CD4-positive, alpha-beta T cell treated with Interleukin-6 at 100 ng/mL for 8 hours (primary cell): ENCODE results near the gene PLCL1.

Source experiments
- DNase-seq: peaks from one replicate; pipeline ENCODE4 v3.0.0-alpha.2; 2020; ENCODE audit warnings: mixed read lengths, low spot score

Gene PLCL1

DNA sequence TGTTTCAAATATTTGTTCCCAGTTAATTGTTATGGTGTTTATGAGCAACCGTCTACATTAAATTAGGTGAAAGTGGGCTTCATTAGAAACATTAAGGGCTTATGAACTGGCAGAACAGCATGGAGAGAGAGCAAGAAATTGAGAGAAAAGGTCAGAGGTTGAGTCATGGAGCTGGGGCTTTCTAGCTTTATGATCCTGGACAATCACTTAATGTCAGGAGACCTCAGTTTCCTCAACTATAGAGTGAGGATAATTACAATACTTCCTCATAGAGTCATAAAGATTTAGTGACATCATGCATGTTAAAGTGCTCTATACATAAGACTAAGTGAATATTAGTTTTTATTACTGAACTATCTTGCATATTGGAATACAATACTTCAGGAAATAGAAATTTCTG is 83.9 kb downstream of the PLCL1 start:
- no peak for DNase-seq

DNA sequence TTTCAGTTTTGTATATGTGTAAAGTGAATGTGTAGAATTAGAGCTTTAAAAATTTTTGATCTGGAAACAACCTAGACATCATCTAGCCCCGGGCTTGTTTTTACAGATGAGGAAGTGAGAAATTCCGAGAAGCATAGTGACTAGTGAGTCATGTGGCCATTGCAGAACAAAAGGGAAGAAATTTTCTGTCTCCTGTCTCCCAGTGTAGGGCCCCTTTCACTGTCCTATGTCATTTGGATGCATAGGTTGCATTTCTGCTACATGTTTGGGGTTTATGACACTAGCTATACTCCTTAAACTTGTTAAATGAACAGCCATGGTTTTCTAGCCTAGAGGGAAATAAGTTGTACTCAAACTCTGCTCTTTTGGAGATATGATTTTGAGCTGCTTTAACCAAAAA is 84.6 kb downstream of the PLCL1 start:
- DNase-seq: peak; percentile 63

DNA sequence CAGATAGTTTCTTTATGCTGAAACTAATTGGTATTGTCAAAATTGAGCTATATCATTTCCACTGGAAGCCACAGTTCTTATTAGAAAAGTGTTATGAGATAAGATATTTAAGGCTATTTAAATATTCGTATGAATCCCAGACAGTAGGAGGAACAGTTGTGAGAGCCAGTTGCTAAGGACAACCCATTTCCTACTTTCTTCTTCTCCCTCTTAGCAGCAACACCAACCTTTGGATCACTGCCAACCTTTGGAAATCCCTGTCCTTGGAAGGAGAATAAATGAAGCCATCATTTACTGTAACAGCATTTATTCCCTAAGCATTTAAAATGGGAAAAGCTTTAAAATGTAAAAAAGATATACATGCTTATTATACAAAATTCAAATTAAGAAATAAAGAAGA is 85.8 kb downstream of the PLCL1 start:
- DNase-seq: no peak

DNA sequence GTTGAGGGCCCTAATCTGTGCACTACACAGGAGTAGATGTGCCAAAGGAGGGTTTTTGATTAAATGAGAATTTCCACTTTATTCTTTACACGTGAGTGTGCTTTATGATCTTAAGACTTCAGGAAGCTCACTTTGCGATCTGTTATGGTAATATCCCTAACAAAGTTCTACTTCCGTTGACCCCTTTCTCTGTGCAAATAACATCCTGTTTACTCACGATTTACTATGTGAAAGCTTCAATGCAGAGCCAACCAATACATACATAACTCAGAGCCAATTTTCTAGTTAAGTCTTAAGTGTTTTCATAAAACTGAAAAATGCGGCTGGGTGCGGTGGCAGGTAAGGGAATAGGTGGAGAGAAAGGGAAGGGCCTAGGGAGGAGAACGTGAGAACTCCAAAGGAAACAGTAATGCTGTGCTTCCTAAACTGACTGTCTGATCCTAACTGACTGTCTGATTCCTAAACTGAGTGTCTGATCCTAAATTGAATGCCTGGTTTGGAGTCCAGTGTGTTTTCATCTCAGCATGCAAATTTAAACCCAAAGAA is 87.6 kb downstream of the PLCL1 start:
- peak; percentile 46 for DNase-seq

DNA sequence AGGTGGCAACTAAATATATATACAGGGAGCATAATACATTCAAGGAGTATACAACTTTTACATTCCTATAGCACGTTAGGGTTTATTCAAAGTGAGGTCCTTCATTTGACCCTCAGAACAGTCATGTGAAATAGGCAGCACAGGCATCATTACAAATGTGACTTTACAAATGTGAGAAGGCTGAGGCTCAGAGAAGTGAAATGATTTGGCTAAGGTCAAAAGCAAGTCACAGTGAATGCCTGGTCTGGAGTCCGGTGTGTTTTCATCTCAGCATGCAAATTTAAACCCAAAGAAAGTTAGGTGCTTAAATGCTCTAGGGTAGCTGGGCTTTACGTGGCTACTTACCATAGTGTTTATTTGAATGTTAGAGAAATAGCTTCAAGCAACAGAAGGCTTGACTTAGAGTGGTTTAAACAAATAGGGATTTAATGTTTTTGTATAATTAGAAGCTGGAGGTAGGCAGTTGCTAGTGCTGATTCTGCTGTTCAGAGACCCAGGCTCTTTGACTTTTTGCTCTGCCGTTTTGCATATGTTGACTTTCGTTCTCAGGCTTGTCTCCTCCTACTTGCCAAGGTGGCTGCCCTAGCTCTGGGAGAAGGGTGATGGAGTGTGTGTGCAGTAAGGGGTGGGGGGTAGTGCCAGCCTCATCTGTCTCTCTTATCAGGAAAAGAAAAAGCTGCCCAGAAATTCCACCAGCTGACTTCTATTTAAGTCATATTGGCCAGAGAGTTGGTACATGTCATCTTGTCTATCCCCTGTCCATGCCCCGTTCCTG is 89.2 kb downstream of the PLCL1 start:
- DNase-seq: peak; percentile 14

DNA sequence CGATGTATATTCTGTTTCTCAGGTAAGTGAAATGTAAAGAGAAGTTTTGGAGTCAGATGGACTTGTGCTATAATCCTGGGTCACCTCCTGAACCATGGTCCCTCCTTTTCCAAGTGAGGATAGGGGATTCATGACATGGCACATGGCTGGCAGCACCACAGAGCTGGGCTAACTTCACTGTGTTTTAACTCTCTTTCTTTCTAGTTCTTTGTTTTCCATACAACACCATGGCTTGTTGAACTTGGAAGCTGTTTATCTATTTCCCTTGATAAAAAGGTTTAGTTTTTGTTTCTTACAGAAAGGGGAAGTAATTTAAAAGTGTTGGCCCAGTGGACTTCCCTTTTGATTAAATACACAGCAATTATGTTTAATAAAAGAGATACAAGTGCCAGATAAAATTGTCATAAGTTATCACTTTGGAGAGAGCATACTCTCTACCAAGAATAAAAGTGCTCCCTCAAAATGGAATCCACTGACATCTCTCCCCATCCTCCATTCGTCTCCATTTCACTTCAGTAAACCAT is 90.4 kb downstream of the PLCL1 start:
- DNase-seq: no peak

DNA sequence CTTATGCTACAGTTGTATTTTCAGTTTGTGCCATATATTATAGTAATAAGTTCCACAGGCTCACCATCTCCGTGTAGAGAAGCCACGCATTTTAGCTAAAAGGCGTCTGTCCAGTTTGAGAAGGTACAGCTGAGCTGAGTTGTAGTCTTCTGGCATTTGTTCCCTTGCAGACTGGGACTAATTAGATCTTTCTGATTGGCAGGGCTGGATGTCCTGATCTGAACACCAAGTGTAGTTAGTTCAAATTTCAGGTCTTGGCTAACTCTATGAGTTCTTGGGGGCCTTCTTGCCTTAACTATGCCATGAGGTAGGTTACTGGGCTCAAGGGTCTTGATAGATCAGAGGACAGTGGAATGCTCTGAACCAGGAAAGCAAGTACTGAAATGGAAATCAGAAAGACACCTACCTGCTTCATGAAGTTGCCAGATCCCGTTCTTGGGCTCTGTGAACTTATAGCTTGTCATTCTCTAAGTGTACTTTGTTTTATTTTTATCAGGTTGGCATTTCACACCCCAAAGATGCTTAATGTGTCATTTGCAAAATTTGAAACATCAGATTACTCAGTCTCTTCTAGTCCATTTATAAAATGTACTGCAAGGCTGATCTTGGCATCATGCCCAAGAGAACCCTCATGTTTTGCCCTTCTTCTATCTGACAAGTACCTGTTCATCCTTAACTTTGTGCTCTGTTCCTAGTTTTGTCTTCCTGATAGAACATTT is 93.7 kb downstream of the PLCL1 start:
- no peak for DNase-seq

DNA sequence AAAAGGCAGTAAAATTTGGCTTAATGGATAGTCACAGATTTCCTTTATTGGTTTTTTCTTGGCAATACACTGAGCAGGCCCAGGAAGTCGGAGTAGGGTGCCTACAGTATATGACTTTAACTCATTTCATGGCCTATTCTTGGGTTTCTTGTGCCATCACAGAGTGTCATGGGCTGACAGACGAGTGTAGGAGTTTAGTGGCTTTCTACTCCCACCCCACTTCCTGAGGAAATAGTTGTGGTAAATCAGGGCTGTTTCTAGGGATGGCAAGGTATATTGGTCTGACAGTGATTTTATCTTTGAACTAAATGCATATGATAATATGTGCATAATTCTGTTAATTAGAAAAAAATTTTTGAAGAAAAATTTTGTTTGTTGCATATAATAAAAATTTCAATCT is 100.1 kb downstream of the PLCL1 start:
- DNase-seq: peak; percentile 58

DNA sequence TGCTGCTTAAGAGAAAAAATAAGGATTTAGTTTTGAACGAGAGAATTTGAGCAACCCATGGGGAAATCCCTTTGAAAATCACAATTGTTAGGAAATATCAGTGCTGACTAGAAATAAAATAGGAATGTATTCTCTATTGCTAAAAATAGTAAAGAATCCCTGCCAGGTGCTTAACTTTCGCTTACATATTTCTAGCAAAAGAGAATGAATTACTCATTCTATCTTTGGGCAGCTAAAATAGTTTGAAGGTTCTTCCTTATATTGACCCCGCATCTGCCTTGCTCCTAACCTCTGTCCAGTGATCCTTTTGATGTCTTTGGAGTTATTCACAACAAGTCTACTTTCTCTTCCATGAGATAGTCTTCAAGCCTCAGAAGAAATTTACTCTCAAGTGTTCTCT is 103.8 kb downstream of the PLCL1 start:
- no peak for DNase-seq

DNA sequence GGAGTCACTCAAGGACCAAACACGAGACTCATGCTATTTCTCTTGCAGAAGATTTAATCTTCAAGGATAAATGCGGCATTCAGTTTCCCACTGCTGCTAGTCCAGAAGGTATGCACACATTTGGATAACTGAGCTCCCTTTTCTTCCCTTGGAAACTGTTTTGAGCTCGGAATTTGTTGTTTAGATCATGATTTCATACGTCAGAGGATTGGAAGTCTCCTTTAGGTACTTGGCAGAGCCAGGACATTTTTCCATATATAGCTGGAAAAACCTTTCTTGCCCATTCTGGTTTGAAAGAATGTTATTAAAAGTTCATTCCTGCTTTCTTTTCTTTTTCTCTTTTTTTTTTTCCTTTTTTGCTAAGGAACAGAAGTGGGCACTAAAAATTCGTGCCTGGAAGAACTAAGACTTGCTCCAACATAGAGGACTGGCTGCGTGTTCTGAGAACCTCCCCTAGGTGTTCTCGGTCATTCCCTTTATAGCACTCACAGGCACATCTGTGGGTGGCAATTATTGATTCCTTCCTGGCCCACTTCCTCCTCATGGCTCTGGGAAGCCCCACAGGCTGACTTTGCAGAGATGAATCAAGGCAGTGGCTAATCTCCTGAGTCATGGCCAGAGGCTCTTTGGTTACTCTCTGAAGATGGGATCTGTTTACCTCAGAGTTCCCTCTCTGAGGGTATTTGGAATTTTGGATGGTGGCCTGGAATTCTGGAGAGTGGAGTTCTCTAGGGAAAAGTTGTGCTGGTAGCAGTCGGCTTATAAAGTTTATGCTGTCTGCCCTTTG is 104.8 kb downstream of the PLCL1 start:
- DNase-seq: no peak

DNA sequence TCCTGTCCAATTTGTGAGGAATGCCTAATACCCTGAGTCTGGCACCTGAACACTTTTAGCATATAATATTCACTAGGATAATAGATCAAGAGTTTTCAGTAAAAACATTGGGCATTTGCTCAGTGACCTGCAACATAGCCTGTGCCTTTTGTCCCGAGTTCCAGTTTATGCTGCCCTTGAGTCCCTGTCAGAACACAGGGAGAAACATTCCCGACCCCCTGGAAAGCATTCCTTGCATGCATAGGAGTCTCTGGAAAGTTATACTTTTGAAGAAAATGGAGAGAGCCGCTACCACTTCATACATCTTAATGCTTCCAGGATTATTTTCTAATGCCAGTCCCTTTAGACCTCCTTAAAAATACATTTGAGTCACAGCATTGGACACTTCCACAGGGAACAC is 107.3 kb downstream of the PLCL1 start:
- DNase-seq: no peak

DNA sequence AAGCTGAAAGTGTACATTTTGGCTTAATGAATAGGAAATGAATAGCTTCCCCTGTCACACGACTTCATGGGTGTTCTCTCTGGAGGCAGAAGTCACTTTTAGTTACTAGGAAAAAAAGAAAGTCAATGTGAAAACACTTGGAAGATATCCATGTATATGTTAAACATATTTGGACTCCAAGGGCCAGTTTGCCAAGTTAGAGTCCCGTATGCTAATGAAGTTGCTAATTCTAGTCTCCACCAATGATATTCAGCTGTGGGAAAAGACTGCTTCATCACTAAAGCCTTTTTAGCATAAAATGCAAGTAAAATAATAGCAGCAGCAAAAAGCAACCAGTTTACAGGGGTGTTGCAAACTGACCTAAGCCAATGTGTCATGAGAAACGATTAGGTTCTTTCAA is 108.7 kb downstream of the PLCL1 start:
- no peak for DNase-seq

DNA sequence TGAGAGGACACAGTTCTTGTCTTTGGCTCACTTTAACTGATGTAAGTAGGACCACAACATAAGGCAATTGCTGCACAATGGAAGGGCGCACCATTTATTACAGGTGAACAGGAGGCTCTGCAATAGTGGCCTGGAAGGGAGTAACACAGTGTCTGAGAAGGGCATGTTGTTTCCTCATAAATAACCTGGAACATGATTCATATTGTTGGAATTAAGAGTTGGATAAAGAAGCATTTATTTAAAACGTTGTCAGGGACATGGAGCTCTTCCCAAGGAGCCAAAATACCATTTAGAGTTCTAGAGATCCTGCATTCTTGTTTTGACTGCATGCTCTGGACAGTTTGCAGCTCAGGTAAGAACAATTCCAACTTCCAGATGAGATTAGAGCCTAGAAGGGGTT is 110.4 kb downstream of the PLCL1 start:
- no peak for DNase-seq

DNA sequence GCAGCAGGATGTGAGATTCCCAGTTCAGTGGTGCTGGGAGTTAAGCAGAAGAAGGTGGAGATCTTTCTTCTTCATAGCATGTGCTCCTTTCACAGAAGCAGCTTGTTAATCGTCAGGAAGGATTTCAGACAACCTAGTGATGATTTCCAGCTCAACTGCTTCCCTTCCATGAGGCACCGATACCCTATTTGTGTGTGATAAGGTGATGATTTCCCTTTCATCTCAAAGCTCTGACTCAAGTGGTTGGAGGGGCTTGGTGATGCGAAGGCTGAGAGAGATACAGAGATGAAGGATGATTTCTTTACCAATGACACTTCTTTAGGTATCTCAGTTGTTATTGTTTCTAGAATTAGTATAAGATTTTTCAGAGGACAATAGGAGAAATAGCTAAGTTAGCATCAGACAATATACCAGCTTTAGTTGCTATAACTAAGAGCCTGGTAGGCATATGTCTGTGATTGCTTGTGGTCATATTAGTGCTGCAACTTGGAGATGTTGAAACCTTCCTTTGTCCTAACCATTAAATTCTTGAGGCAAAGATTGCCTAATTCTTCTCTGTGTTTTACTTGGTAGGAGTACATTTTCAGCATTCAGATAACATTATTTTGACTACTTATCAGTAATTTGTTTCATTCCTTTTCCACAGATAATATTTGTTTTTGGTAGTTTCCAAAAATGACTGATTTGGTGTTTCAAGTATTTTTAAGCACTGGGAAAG is 111.3 kb downstream of the PLCL1 start:
- DNase-seq: no peak

DNA sequence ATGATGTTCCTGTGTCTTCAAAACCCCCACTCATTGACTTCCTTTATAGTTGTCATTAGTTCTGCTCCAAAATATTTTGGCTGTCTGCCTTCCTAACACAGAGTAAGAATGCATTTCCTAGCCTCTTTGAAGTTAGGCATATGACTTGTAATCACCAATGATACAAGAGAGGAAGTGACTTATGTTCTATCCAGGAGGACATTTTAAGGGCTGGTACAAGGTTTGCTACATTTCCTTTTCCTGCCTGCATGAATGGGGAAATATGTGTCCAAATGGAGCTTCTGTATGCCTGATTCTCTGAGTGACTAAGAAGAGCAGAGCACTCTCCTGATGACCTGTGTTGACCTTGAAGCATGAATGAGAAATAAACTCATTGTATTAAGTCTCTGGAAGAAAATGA is 115.1 kb downstream of the PLCL1 start:
- DNase-seq: no peak

DNA sequence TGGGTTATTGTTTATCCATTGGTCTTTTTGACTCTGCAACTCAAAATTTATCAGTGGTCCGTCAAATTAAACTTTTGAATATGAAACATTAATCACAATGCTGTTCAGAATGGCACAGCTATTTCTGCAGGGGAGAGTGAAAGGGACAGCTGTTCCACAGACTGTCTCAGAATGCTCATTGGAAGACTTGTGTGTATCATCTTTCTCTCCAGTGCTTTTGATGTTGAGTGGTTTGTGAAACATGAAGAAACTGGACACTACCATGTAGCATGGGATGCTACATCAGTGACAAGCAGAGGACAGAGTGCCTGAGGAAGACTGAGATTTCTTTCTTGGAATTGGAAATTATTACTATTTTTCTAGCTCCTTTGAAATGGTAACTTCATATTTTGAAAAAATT is 115.7 kb downstream of the PLCL1 start:
- DNase-seq: no peak

DNA sequence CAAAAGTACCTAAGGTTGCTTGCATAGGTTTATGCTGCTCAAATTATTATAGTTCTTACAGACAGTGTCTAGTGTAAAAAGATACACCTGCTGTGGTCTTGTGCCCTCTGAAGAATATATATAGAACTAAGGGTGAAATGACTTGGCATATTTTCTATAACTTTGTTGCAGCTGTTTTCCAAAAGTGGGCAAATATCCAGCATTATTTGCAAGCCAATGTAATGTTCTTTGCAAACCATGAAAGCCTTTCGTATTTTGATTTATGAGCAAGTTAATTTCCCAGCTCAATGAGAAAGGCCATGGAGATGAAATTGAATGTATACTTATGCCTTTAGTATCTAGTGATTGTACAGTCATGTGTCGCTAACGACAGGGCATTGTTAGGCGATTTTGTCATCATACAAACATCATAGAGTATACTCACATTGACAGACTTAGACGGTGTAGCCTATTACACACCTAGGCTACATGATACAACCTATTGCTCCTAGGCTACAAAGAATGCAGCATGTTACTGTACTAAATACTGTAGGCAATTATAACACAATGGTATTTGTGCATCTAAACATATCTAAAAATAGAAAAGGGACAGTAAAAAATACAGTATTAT is 116.3 kb downstream of the PLCL1 start:
- no peak for DNase-seq

DNA sequence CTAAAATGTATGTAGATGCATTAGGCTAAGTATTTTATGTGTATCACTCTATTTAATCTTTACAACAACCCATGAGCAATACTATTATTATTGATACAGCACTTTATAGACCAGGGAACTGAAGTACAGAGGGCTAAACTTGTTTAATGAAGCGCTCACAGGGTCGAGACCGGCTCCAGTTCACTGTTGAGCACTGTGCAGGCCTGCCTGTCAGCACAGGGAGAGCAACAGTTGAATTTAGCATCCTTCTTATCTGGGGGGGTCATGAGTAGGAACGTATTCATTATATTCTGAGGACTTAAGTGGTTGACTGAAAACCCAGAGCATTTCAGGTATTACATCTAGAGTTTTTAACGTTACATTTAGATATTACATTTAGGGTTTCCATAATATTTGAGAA is 120.1 kb downstream of the PLCL1 start:
- no peak for DNase-seq

DNA sequence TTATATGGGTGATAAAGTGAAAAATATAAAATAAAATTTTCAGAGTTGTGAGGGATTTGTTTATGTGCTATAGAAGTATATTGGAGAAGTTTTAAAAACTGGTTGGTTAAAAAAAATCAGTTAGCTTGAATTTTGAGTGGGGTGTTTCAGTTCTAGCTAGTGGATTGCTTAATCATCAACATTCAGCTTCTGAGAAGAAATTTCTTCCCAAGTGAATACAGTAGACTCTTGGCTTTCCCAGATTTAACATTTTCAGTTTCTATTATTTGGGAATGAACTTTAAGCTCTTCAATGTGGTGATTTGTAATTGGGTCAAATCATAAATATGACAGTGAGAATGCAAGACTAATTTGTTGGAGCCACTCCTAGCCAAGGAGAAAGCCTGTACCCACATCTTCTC is 120.8 kb downstream of the PLCL1 start:
- DNase-seq: no peak

DNA sequence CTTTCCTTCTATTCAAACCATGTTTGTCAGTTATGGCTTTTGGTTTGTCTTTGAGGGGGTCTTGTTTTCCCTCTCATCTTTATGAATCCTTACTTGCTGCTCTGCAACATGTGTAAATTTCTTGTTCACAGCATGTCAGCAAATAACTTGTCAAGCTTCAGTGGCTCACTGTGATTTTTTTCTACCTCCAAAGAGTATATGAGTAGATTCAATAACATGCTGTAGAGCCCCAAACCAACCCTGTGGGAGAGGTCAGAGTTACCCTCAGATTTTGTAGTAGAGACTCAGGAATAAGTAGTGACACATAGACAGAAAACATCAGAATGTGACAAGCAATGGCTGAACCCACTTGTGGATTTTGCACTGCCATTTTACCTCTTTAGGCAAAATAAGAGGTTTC is 121.6 kb downstream of the PLCL1 start:
- DNase-seq: no peak

DNA sequence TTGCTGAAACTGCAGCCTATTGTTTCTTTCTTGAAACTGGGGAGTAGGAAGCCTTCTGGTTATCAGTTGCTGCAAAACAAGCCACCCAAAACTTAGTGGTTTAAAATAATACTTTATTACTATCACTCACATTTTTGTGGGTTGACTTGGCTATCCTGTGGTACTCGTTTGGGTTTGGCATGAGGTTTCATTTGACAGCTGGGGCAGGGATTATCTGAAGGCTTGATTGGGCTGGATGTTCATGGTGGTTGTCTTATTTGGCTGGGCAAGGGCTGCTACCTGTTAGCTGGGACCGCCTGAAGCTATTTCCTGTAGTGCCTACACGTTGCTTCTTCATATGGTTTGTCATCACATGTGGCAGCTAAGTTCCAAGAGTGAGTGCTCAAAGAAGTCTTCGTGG is 122.3 kb downstream of the PLCL1 start:
- no peak for DNase-seq
